SK-N-SH (cell line): Measurements from ENCODE around the gene INAVA. TPM values are rescaled to one million over a fixed set of nuclear protein-coding genes. Genes with fewer than 3 reads are reported as not detected.

Source experiments
- CTCF ChIA-PET: fragments of 300-600, 350-600 bp; formaldehyde crosslinking; extraction: SDS; loops from one replicate; lab custom pipeline; 2021; lab: Yijun Ruan, JAX
- POLR2A ChIA-PET: fragments of 350-600 bp; sonication (Branson Sonifier 250); formaldehyde crosslinking; extraction: SDS; loops from one replicate; lab custom pipeline; 2020; ENCODE audit warnings: antibody characterized with exemption, inconsistent platforms; lab: Yijun Ruan, JAX
- DNase-seq: peaks from one replicate; pipeline ENCODE4 v3.0.0; 2012
- H2AFZ ChIP-seq: fragments of 200-600 bp; sonication (generic); 2 replicates; pipeline ENCODE4 v1.8.1; 2016; ENCODE audit warnings: antibody characterized with exemption, mild to moderate bottlenecking, low read depth
- H3F3A ChIP-seq: fragments of 200-600 bp; sonication (generic); replicated peaks from 2 replicates; pipeline ENCODE3; 2016; ENCODE audit warnings: antibody characterized with exemption, mild to moderate bottlenecking; ENCODE audit not compliant: insufficient read depth
- H3K27ac ChIP-seq, 2 experiments: fragments of 200-500 bp in 1 of 2; fragments of 200-600 bp in 1 of 2; sonication (Bioruptor generic) in 1 of 2; sonication (generic), shearing (Covaris generic) in 1 of 2; 2 replicates each; pipeline versions ENCODE4 v1.5.1 to v1.6.1; 2014 to 2016; ENCODE audit warnings: low read depth in 2 of 2, inconsistent platforms in 1 of 2, low read length in 1 of 2, mild to moderate bottlenecking in 1 of 2, mixed read lengths in 1 of 2
- H3K27me3 ChIP-seq: fragments of 200-600 bp; sonication (generic), shearing (Covaris generic); 2 replicates; pipeline ENCODE4 v1.6.1; 2016; ENCODE audit warnings: mixed run types; ENCODE audit not compliant: insufficient read depth
- H3K36me3 ChIP-seq, 2 experiments: fragments of 200-500 bp in 1 of 2; fragments of 200-600 bp in 1 of 2; sonication (Bioruptor generic) in 1 of 2; sonication (generic) in 1 of 2; replicated peaks in 1 of 2; 2 replicates each; pipeline versions ENCODE3 to v1.5.1; 2014 to 2016; ENCODE audit warnings: low read length in 1 of 2, mild to moderate bottlenecking in 1 of 2; ENCODE audit not compliant: insufficient read depth in 2 of 2, control insufficient read depth in 1 of 2
- H3K4me1 ChIP-seq, 2 experiments: fragments of 200-500 bp in 1 of 2; fragments of 200-600 bp in 1 of 2; sonication (Bioruptor generic) in 1 of 2; sonication (generic), shearing (Covaris generic) in 1 of 2; 2 replicates each; pipeline versions ENCODE4 v1.5.1 to v1.6.1; 2014 to 2016; ENCODE audit warnings: low read depth in 1 of 2, low read length in 1 of 2, mixed run types in 1 of 2; ENCODE audit not compliant: insufficient read depth in 2 of 2, control insufficient read depth in 1 of 2
- H3K4me2 ChIP-seq: fragments of 200-600 bp; sonication (generic), shearing (Covaris generic); 2 replicates; pipeline ENCODE4 v1.6.1; 2017; ENCODE audit warnings: mixed run types
- H3K4me3 ChIP-seq, 2 experiments: fragments of 200-500 bp in 1 of 2; fragments of 200-600 bp in 1 of 2; sonication (Bioruptor generic) in 1 of 2; sonication (generic), shearing (Covaris generic) in 1 of 2; 2 replicates each; pipeline versions ENCODE4 v1.5.1 to v1.8.1; 2014 to 2016; ENCODE audit warnings: low read depth in 2 of 2, inconsistent platforms in 1 of 2, low read length in 1 of 2, mild to moderate bottlenecking in 1 of 2, mixed read lengths in 1 of 2, moderate library complexity in 1 of 2
- H3K79me2 ChIP-seq: fragments of 200-600 bp; sonication (generic); 2 replicates; pipeline ENCODE4 v1.8.1; 2017; ENCODE audit warnings: mild to moderate bottlenecking; ENCODE audit not compliant: insufficient read depth
- H3K9ac ChIP-seq: fragments of 200-600 bp; sonication (generic); 2 replicates; pipeline ENCODE4 v1.6.1; 2017; ENCODE audit warnings: mixed run types
- H3K9me2 ChIP-seq: fragments of 200-600 bp; sonication (generic); 2 replicates; pipeline ENCODE4 v1.6.1; 2017; ENCODE audit warnings: mixed run types
- H3K9me3 ChIP-seq: fragments of 200-600 bp; sonication (generic); 2 replicates; pipeline ENCODE4 v1.6.1; 2017; ENCODE audit warnings: mixed run types, mild to moderate bottlenecking, moderate library complexity
- H4K20me1 ChIP-seq: fragments of 200-600 bp; sonication (generic); 2 replicates; pipeline ENCODE4 v1.6.1; 2017; ENCODE audit warnings: mild to moderate bottlenecking, mixed run types; ENCODE audit not compliant: insufficient read depth
- CHD2 ChIP-seq: fragments of 150-350 bp; IDR thresholded peaks from 2 replicates; pipeline ENCODE4 v1.6.1; 2018; ENCODE audit warnings: low read length; ENCODE audit not compliant: partially characterized antibody
- CTCF ChIP-seq: fragments of 200-600 bp; sonication (generic); IDR thresholded peaks from 2 replicates; pipeline ENCODE4 v1.6.1; 2017; ENCODE audit warnings: antibody characterized with exemption, mild to moderate bottlenecking, moderate library complexity
- ELF1 ChIP-seq: IDR thresholded peaks from 2 replicates; pipeline ENCODE4 v1.4.0; 2012
- EZH2phosphoT487 ChIP-seq: fragments of 200-600 bp; sonication (generic); IDR thresholded peaks from 2 replicates; pipeline ENCODE4 v1.6.1; 2017; ENCODE audit warnings: low read depth, mixed run types, mild to moderate bottlenecking, antibody characterized with exemption, moderate library complexity, borderline replicate concordance
- FOSL2 ChIP-seq: IDR thresholded peaks from 2 replicates; pipeline ENCODE4 v1.4.0; 2012; ENCODE audit warnings: low read depth, mild to moderate bottlenecking, moderate library complexity, borderline replicate concordance
- FOXJ3 ChIP-seq: sonication (generic); formaldehyde crosslinking; IDR thresholded peaks from 2 replicates; pipeline ENCODE4 v1.5.1; 2020; ENCODE audit warnings: mild to moderate bottlenecking, missing genetic modification reagents
- FOXM1 ChIP-seq: IDR thresholded peaks from 2 replicates; pipeline ENCODE4 v1.4.0; 2012; ENCODE audit warnings: low read depth, mild to moderate bottlenecking
- GABPA ChIP-seq: IDR thresholded peaks from 2 replicates; pipeline ENCODE4 v1.4.0; 2012; ENCODE audit warnings: low read depth, mild to moderate bottlenecking
- GATA2 ChIP-seq: sonication (generic); formaldehyde crosslinking; IDR thresholded peaks from 2 replicates; pipeline ENCODE4 v1.5.0; 2020; ENCODE audit warnings: mild to moderate bottlenecking, missing genetic modification reagents
- IRF3 ChIP-seq: fragments of 150-350 bp; IDR thresholded peaks from 2 replicates; pipeline ENCODE4 v1.6.1; 2016; ENCODE audit warnings: mild to moderate bottlenecking, low read depth, low read length
- MEF2A ChIP-seq: IDR thresholded peaks from 2 replicates; pipeline ENCODE4 v1.4.0; 2012; ENCODE audit warnings: low read depth, borderline replicate concordance
- MXI1 ChIP-seq: IDR thresholded peaks from 2 replicates; pipeline ENCODE4 v1.6.1; 2012; ENCODE audit warnings: mild to moderate bottlenecking, low read depth, low read length, improper control_type of control experiment
- NFIC ChIP-seq: IDR thresholded peaks from 2 replicates; pipeline ENCODE4 v1.4.0; 2012; ENCODE audit warnings: borderline replicate concordance
- RAD21 ChIP-seq: IDR thresholded peaks from 2 replicates; pipeline ENCODE4 v1.6.1; 2012; ENCODE audit warnings: mild to moderate bottlenecking, low read length
- RCOR1 ChIP-seq: fragments of 150-350 bp; IDR thresholded peaks from 2 replicates; pipeline ENCODE4 v1.6.1; 2017; ENCODE audit warnings: antibody characterized with exemption, low read length
- RFX5 ChIP-seq: IDR thresholded peaks from 2 replicates; pipeline ENCODE4 v1.6.1; 2012; ENCODE audit warnings: mild to moderate bottlenecking, improper control_type of control experiment, low read length
- RXRA ChIP-seq: IDR thresholded peaks from 2 replicates; pipeline ENCODE4 v1.4.0; 2012; ENCODE audit warnings: low read depth, mild to moderate bottlenecking, borderline replicate concordance
- SIN3A ChIP-seq: IDR thresholded peaks from 2 replicates; pipeline ENCODE4 v1.6.1; 2012; ENCODE audit warnings: low read depth, mild to moderate bottlenecking, low read length, moderate library complexity, borderline replicate concordance
- TCF12 ChIP-seq: IDR thresholded peaks from 2 replicates; pipeline ENCODE4 v1.4.0; 2012
- TEAD4 ChIP-seq: IDR thresholded peaks from 2 replicates; pipeline ENCODE4 v1.4.0; 2012; ENCODE audit warnings: mild to moderate bottlenecking, borderline replicate concordance; ENCODE audit not compliant: insufficient read depth
- USF2 ChIP-seq: fragments of 150-350 bp; IDR thresholded peaks from 2 replicates; pipeline ENCODE4 v1.6.1; 2017; ENCODE audit warnings: antibody characterized with exemption, low read length, low read depth, borderline replicate concordance
- YY1 ChIP-seq: IDR thresholded peaks from 2 replicates; pipeline ENCODE4 v1.4.0; 2012; ENCODE audit warnings: low read depth, mild to moderate bottlenecking
- WGBS: methylation state at CpG from one replicate; pipeline ENCODE4 v1.1.6; 2017; ENCODE audit warnings: low lambda C conversion rate; 5-methylcytosine and 5-hydroxymethylcytosine counted together
- polyA plus RNA-seq, 3 experiments: library from polyadenylated mRNA; depleted of rRNA; stranded (reverse); fragments of >200 nt; gene quantifications; 2 replicates each; pipeline ENCODE4 v1.2.3, GENCODE V29; 2012

Gene INAVA
- polyA plus RNA-seq, 1 of the 3 experiments (the other 2 are of a cell fraction), result 0.12 TPM

GRCh38 chr1:200899015-200899386, 4.3 kb downstream of the INAVA start:
- Histone ChIP-seq H3K27ac (no peak overlapping the region), H4K20me1 (no peaks in the 10 kb centered on the region), H3K9me2 (no peaks in the 10 kb centered on the region), H3K4me2 (no peak overlapping the region), H3K79me2 (no peaks in the 10 kb centered on the region), H3K4me1 (no peaks in the 10 kb centered on the region; a peak in 1 of 4 replicates), H3K9me3 (no peaks in the 10 kb centered on the region), H3K9ac (no peak overlapping the region), H3K4me3 (no peak overlapping the region), H3F3A (no peaks in the 10 kb centered on the region), H3K27me3 (no peaks in the 10 kb centered on the region), H3K36me3 (no peaks in the 10 kb centered on the region), H2AFZ (no peak overlapping the region)
- ChIA-PET POLR2A (no interaction called here), CTCF (interaction anchor here (1.0 to 1.6 kb wide), 2 partner anchors 8 to 81 kb away, joined by 3 to 8 read pairs; no protein-coding TSS in a partner anchor)
- TF ChIP-seq GABPA, result no peak
- no peak for TF ChIP-seq RFX5
- no peak for TF ChIP-seq IRF3
- TF ChIP-seq TCF12, result no peak
- no peak for TF ChIP-seq CHD2
- TF ChIP-seq SIN3A, result no peak
- no peak for TF ChIP-seq TEAD4
- TF ChIP-seq GATA2 (CRISPR knock-in tag), result no peak
- no peak for TF ChIP-seq RAD21
- TF ChIP-seq FOSL2, result no peak
- TF ChIP-seq FOXJ3, result no peak
- DNase-seq, result no peak
- whole genome bisulfite sequencing, result 87% methylated on average over 3 of the region's 3 CpGs

- no peaks in the 10 kb centered on the region for H3K9me3 ChIP-seq
- TF ChIP-seq SIN3A (no peak), YY1 (no peak), MXI1 (no peak), USF2 (no peak), FOSL2 (no peak), RXRA (no peak), TCF12 (no peak), TEAD4 (no peak), EZH2phosphoT487 (no peak), CTCF (no peak), RCOR1 (no peak), FOXM1 (no peak), FOXJ3 (no peak), GABPA (no peak), NFIC (no peak), CHD2 (no peak), MEF2A (no peak), ELF1 (no peak)
- TF ChIP-seq, all 33 proteins: peak for 0
- H3K4me3 ChIP-seq, result no peak overlapping the region
- H3K79me2 ChIP-seq, result no peaks in the 10 kb centered on the region
- H2AFZ ChIP-seq, result no peak overlapping the region
- CTCF ChIA-PET, result interaction anchor here (1.6 kb wide), 1 partner anchor 9 kb away, joined by 8 read pairs; no protein-coding TSS in a partner anchor
- H3K4me1 ChIP-seq, result no peaks in the 10 kb centered on the region; a peak in 1 of 4 replicates
- H3K4me2 ChIP-seq, result no peak overlapping the region
- H3K27ac ChIP-seq, result no peak overlapping the region
- POLR2A ChIA-PET, result no interaction called here
- no peaks in the 10 kb centered on the region for H3K36me3 ChIP-seq
- no peak overlapping the region for H3K9ac ChIP-seq
- H3K9me2 ChIP-seq, result no peaks in the 10 kb centered on the region
- no peaks in the 10 kb centered on the region for H4K20me1 ChIP-seq
- 95% methylated on average over 8 of the region's 10 CpGs for WGBS
- H3K27me3 ChIP-seq, result no peaks in the 10 kb centered on the region
- H3F3A ChIP-seq, result no peaks in the 10 kb centered on the region
- no peak for DNase-seq
These were observed 4.8 kb downstream of the INAVA start for GRCh38 chr1:200899451-200899915.
